Endothelial cell of umbilical vein (primary cell): ENCODE results near the gene NEB.

Source experiments
- CTCF ChIP-seq, 2 donors: IDR thresholded peaks; 1 replicate in 1 of 2; 2 replicates in 1 of 2; pipeline ENCODE4 v1.5.1; 2011; ENCODE audit warnings: low read length in 2 of 2, mild to moderate bottlenecking in 2 of 2, moderate library complexity in 2 of 2, control low read depth in 1 of 2, inconsistent platforms in 1 of 2, low read depth in 1 of 2; ENCODE audit not compliant: insufficient read depth in 1 of 2; ENCODE audit errors: extremely low read depth in 1 of 2
- FOS ChIP-seq: IDR thresholded peaks from 2 replicates; pipeline ENCODE4 v1.6.1; 2011; ENCODE audit warnings: mild to moderate bottlenecking, low read length, moderate library complexity, borderline replicate concordance; ENCODE audit not compliant: insufficient read depth
- JUN ChIP-seq: IDR thresholded peaks from 2 replicates; pipeline ENCODE4 v1.6.1; 2011; ENCODE audit warnings: borderline replicate concordance, low read depth; ENCODE audit not compliant: insufficient read length, insufficient read depth
- POLR2A ChIP-seq: IDR thresholded peaks from 2 replicates; pipeline ENCODE4 v1.6.1; 2012; ENCODE audit warnings: low read depth, mild to moderate bottlenecking, control low read depth, low read length

GRCh38 chr2:151783133-151783520 lies 48.9 kb upstream of the NEB start:
- TF ChIP-seq CTCF (IDR thresholded peaks at IDR 0.05; ENCODE audit: extremely low read depth in 1 of 2, insufficient read depth in 1 of 2, low read depth in 1 of 2, low read length in 2 of 2): no peak
- TF ChIP-seq JUN: no peak
- TF ChIP-seq POLR2A: no peak
- no peak for TF ChIP-seq FOS
